ENCODE data around the gene DYNC2LI1. TPM values are rescaled to one million over a fixed set of nuclear protein-coding genes. Genes with fewer than 3 reads are reported as not detected.

DYNC2LI1 gene
- polyA plus RNA-seq, 1 donor (not counting 4 experiments of a cell fraction or from before 2014, with no cell fraction given), result 29.9 TPM

DNA sequence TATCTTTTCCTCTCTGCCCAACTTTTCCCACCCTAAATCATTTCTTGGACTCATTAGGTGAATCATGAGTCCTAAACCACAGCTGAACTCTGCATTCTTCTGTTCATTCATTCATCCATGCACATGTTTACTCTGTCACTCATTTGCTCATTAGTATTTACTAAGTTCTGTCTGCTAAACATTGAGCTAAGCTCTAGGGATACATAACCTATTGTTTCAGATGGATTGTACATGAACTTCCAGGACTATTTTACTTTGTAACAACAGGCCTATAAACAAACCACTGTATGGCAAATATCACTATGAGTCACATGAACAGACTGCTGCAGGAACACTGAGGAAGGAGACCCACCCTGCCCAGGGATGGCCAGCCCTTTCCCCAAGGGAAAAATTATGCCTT is 14.6 kb upstream of the DYNC2LI1 start:
- peak; percentile 88 for FAIRE-seq

GRCh38 chr2:43762286-43762685 is 11.6 kb upstream of the DYNC2LI1 start:
- no peak for DNase-seq (ENCODE audit: low read depth, low spot score)
- Histone ChIP-seq H3K27ac (ENCODE audit: control insufficient read depth, insufficient read depth, low read length) (peak overlapping the region; percentile 14), H4K20me1 (ENCODE audit: control insufficient read depth, extremely low read depth, insufficient read depth, low read length) (no peaks in the 10 kb centered on the region)

More for the DNA sequence above, 14.6 kb upstream of the DYNC2LI1 start:
- peak overlapping the region; percentile 30 for H3K9ac ChIP-seq (ENCODE audit: control insufficient read depth, extremely low read depth, insufficient read depth, low read length)
- H3K27ac ChIP-seq (ENCODE audit: control insufficient read depth, insufficient read depth, low read length), result peak overlapping the region; percentile 75
- H3K4me3 ChIP-seq (ENCODE audit: control insufficient read depth in 2 of 3, extremely low read depth in 1 of 3, insufficient read depth in 2 of 3, low read depth in 1 of 3, low read length in 3 of 3), result no peak overlapping the region
- no peaks in the 10 kb centered on the region for H3K79me2 ChIP-seq (ENCODE audit: control insufficient read depth, insufficient read depth, low read length)
- no peaks in the 10 kb centered on the region for H3K27me3 ChIP-seq (ENCODE audit: control insufficient read depth, extremely low read depth, insufficient read depth, low read length)
- dilution Hi-C loops (cut with MboI; ENCODE audit: extremely low pct_ligation_motif_present, low sequenced_read_pairs), result no loop called here
- TF ChIP-seq EZH2 (IDR thresholded peaks at IDR 0.05; ENCODE audit: low read length), result no peak
- TF ChIP-seq, protein P1, sequence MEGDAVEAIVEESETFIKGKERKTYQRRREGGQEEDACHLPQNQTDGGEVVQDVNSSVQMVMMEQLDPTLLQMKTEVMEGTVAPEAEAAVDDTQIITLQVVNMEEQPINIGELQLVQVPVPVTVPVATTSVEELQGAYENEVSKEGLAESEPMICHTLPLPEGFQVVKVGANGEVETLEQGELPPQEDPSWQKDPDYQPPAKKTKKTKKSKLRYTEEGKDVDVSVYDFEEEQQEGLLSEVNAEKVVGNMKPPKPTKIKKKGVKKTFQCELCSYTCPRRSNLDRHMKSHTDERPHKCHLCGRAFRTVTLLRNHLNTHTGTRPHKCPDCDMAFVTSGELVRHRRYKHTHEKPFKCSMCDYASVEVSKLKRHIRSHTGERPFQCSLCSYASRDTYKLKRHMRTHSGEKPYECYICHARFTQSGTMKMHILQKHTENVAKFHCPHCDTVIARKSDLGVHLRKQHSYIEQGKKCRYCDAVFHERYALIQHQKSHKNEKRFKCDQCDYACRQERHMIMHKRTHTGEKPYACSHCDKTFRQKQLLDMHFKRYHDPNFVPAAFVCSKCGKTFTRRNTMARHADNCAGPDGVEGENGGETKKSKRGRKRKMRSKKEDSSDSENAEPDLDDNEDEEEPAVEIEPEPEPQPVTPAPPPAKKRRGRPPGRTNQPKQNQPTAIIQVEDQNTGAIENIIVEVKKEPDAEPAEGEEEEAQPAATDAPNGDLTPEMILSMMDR (optimal IDR thresholded peaks at IDR 0.05 in 1 of 3, IDR thresholded peaks at IDR 0.05 in 1 of 3, conservative IDR thresholded peaks at IDR 0.05 in 1 of 3; ENCODE audit: extremely low read depth in 1 of 3, insufficient read depth in 2 of 3, low read length in 3 of 3), result no peak
- H2AFZ ChIP-seq (ENCODE audit: control insufficient read depth, low read length), result peak overlapping the region; percentile 43
- H3K4me2 ChIP-seq (ENCODE audit: control insufficient read depth, extremely low read depth, insufficient read depth, low read depth, low read length), result peak overlapping the region; percentile 70
- peak; percentile 23 for DNase-seq (ENCODE audit: low read depth, low spot score)
- H3K9me1 ChIP-seq (ENCODE audit: control insufficient read depth, extremely low read depth, insufficient read depth, low read length), result no peaks in the 10 kb centered on the region
- no peaks in the 10 kb centered on the region for H4K20me1 ChIP-seq (ENCODE audit: control insufficient read depth, extremely low read depth, insufficient read depth, low read length)
- H3K36me3 ChIP-seq (ENCODE audit: control insufficient read depth in 2 of 2, extremely low read depth in 1 of 2, insufficient read depth in 2 of 2, low read length in 2 of 2), result no peaks in the 10 kb centered on the region
- no peaks in the 10 kb centered on the region for H3K9me3 ChIP-seq (ENCODE audit: control insufficient read depth, low read depth, low read length)
- peaks cover 28% of the 10 kb centered on the region for H3K4me1 ChIP-seq (ENCODE audit: control insufficient read depth, extremely low read depth, insufficient read depth, low read length)

More at GRCh38 chr2:43762286-43762685, 11.6 kb upstream of the DYNC2LI1 start:
- no peak overlapping the region for H3K4me3 ChIP-seq (ENCODE audit: control insufficient read depth in 2 of 3, extremely low read depth in 1 of 3, insufficient read depth in 2 of 3, low read depth in 1 of 3, low read length in 3 of 3)
- FAIRE-seq, result no peak
- dilution Hi-C loops (cut with MboI; ENCODE audit: extremely low pct_ligation_motif_present, low sequenced_read_pairs), result no loop called here
- no peaks in the 10 kb centered on the region for H3K36me3 ChIP-seq (ENCODE audit: control insufficient read depth in 2 of 2, extremely low read depth in 1 of 2, insufficient read depth in 2 of 2, low read length in 2 of 2)
- H3K27me3 ChIP-seq (ENCODE audit: control insufficient read depth, extremely low read depth, insufficient read depth, low read length), result no peaks in the 10 kb centered on the region
- H3K9ac ChIP-seq (ENCODE audit: control insufficient read depth, extremely low read depth, insufficient read depth, low read length), result no peak overlapping the region
- no peak overlapping the region for H3K4me2 ChIP-seq (ENCODE audit: control insufficient read depth, extremely low read depth, insufficient read depth, low read depth, low read length)
- no peak overlapping the region for H2AFZ ChIP-seq (ENCODE audit: control insufficient read depth, low read length)
- no peaks in the 10 kb centered on the region for H3K79me2 ChIP-seq (ENCODE audit: control insufficient read depth, insufficient read depth, low read length)
- no peak for TF ChIP-seq EZH2 (IDR thresholded peaks at IDR 0.05; ENCODE audit: low read length)
- TF ChIP-seq, protein P1 (optimal IDR thresholded peaks at IDR 0.05 in 1 of 3, IDR thresholded peaks at IDR 0.05 in 1 of 3, conservative IDR thresholded peaks at IDR 0.05 in 1 of 3; ENCODE audit: extremely low read depth in 1 of 3, insufficient read depth in 2 of 3, low read length in 3 of 3), result no peak
- no peaks in the 10 kb centered on the region for H3K9me1 ChIP-seq (ENCODE audit: control insufficient read depth, extremely low read depth, insufficient read depth, low read length)
- H3K4me1 ChIP-seq (ENCODE audit: control insufficient read depth, extremely low read depth, insufficient read depth, low read length), result peaks cover 28% of the 10 kb centered on the region
- no peaks in the 10 kb centered on the region for H3K9me3 ChIP-seq (ENCODE audit: control insufficient read depth, low read depth, low read length)
